ELR (cell line): ENCODE data around the gene SLC2A6.

ENCODE experiments used
- DNase-seq: peaks from one replicate; pipeline ENCODE4 v3.0.0-alpha.2; 2015; ENCODE audit warnings: low read depth

SLC2A6 gene

GRCh38 chr9:133478851-133479711, at the start of gene SLC2A6:
Gene SLC2A6, minus strand, starts transcription at chr9:133479099. Its CDS starts 40 bp downstream, at chr9:133479059.
- peak; percentile 87 for DNase-seq

GRCh38 chr9:133528001-133528875, 49.3 kb upstream of the SLC2A6 start:
- DNase-seq = no peak

GRCh38 chr9:133527444-133527920, 48.6 kb upstream of the SLC2A6 start:
- no peak for DNase-seq

GRCh38 chr9:133526721-133527321, 47.9 kb upstream of the SLC2A6 start:
- no peak for DNase-seq

- DNase-seq = no peak
Observed at GRCh38 chr9:133525677-133526076, 46.8 kb upstream of the SLC2A6 start.

- no peak for DNase-seq
Observed at GRCh38 chr9:133524679-133525228, 45.9 kb upstream of the SLC2A6 start, which contains the start of gene MYMK. Gene MYMK, minus strand, starts transcription at chr9:133524959. Its CDS starts 115 bp downstream, at chr9:133524844.

GRCh38 chr9:133524146-133524545, 45.2 kb upstream of the SLC2A6 start:
- DNase-seq = no peak

GRCh38 chr9:133523106-133523505, 44.2 kb upstream of the SLC2A6 start:
- no peak for DNase-seq

- no peak for DNase-seq
Observed at GRCh38 chr9:133522073-133522910, 43.4 kb upstream of the SLC2A6 start.

- no peak for DNase-seq
Observed at GRCh38 chr9:133521122-133522072, 42.5 kb upstream of the SLC2A6 start.

GRCh38 chr9:133520121-133520835, 41.4 kb upstream of the SLC2A6 start:
- no peak for DNase-seq

GRCh38 chr9:133519693-133520092, 40.8 kb upstream of the SLC2A6 start:
- DNase-seq = peak; percentile 43

- DNase-seq = no peak
Observed at GRCh38 chr9:133518706-133519449, 40.0 kb upstream of the SLC2A6 start.

- DNase-seq = no peak
Observed at GRCh38 chr9:133518200-133518599, 39.3 kb upstream of the SLC2A6 start.

- no peak for DNase-seq
Observed at GRCh38 chr9:133517711-133518110, 38.8 kb upstream of the SLC2A6 start.

- no peak for DNase-seq
Observed at GRCh38 chr9:133516961-133517350, 38.1 kb upstream of the SLC2A6 start.

GRCh38 chr9:133516256-133516960, 37.5 kb upstream of the SLC2A6 start:
- no peak for DNase-seq
